GM13976 (cell line): ENCODE measurements around the gene HOXA6.
A peak's percentile ranks its signal among the peaks of the same experiment; 100 is the strongest.

ENCODE experiments used
- DNase-seq: peaks from one replicate; pipeline ENCODE4 v3.0.0; 2012; ENCODE audit warnings: low spot score
- CTCF ChIP-seq: IDR thresholded peaks from 2 replicates; pipeline ENCODE4 v1.5.1; 2012; ENCODE audit warnings: borderline replicate concordance, mild to moderate bottlenecking; ENCODE audit not compliant: insufficient read depth; ENCODE audit errors: extremely low read depth, missing control alignments, control extremely low read depth
- in situ Hi-C: fragments of 300-500 bp; cut with MboI; formaldehyde crosslinking; loops from one replicate; pipeline ENCODE4 v1.12.0; 2022; ENCODE audit warnings: low sequenced_read_pairs, mixed read lengths, inconsistent platforms; ENCODE audit not compliant: unreplicated experiment

HOXA6 gene

GRCh38 chr7:27146491-27147198 lies 929 bp downstream of the HOXA6 start:
- no peak for DNase-seq
- in situ Hi-C loops, result no loop called here
- no peak for TF ChIP-seq CTCF

GRCh38 chr7:27145914-27146412 lies 1.6 kb downstream of the HOXA6 start:
- no peak for TF ChIP-seq CTCF
- in situ Hi-C loops, result no loop called here
- DNase-seq, result no peak

- DNase-seq, result peak; percentile 20
- in situ Hi-C loops, result no loop called here
Measured at GRCh38 chr7:27145165-27145913, 2.2 kb downstream of the HOXA6 start.

GRCh38 chr7:27144781-27145164 lies 2.8 kb downstream of the HOXA6 start:
- TF ChIP-seq CTCF, result no peak
- DNase-seq, result no peak

More at GRCh38 chr7:27145165-27145913, 2.2 kb downstream of the HOXA6 start:
- TF ChIP-seq CTCF, result no peak

GRCh38 chr7:27143950-27144780 lies 3.4 kb downstream of the HOXA6 start:
- DNase-seq, result peak; percentile 16
- in situ Hi-C loops, result no loop called here
- no peak for TF ChIP-seq CTCF

More at GRCh38 chr7:27144781-27145164, 2.8 kb downstream of the HOXA6 start:
- in situ Hi-C loops, result no loop called here
